SIG-M5 (cell line): ENCODE data around the gene UNC13D.

Source experiments
- DNase-seq: peaks from one replicate; lab custom pipeline; 2025; lab: John Stamatoyannopoulos, UW

Gene UNC13D

DNA sequence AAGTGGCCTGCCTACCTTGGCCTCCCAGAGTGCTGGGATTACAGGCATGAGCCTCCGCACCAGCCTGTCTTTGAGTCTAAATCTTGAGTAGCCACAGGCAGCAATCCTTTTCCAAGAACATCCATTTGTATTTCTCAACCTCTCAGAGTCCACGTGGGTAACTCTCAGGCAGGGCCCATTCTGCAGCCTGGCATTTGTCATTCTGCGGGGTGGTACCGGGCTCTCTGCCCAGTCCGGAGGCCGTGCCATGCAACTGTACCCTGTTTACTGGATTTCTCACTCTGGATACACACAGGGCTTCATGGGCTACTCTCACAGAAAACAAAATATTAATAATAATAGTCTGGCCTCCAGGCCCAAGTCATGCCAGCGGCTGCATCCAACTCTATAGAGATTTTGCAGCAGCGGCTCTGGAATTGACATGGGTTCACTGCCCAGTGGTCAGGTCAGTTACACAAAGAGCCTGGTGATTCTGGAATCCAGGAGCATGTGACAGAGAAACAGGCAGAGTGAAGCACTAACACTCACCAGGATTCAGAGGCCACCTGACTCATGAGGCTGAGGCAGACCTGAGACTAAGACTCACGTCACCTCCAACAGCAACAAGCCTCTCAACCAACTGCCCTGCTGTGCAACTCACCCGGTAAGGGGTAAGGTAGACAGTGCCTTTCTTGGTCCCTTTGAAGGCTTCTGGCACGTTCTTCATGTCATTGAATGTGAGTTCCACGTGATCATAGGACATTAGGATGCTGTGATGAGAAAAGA is 6.9 kb upstream of the UNC13D start:
- no peak for DNase-seq

DNA sequence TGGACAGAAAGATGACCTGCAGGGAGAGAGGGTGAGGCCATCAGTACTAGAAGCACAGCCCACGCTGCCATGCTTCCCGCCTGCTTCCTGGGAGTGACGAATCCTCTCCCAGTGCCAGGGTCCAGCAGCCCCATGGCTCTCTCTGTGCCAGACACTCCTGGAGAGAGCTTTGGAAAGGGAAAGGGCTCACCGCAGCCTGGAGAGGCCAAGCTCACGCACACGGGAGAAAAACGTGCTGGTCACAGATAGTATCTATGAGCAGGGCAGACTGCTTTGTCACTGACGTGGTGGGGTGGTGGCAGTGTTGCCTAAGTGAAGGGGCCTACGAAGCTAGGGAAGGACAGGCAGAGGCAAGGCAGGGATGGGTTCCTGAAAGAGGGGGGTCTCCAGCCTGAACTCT is 5.5 kb upstream of the UNC13D start:
- no peak for DNase-seq

DNA sequence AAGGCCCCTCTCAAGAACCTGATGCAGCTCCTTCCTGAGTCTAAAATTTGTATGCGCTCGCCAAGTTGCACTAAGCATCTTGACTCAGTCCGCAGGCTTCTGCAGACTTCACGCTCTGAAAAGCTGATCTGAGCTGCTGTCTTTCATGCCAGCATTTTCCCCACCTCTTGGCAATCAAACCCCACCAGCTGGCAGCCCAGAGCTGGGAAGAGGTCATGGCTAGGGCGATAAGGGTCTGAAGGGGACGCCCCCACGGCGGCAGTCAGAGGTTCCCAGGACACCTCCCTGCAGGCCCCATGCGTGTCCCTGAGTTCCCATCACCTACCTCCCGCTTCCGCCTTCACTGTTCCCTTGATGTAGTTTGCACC is 5.1 kb upstream of the UNC13D start:
- no peak for DNase-seq

DNA sequence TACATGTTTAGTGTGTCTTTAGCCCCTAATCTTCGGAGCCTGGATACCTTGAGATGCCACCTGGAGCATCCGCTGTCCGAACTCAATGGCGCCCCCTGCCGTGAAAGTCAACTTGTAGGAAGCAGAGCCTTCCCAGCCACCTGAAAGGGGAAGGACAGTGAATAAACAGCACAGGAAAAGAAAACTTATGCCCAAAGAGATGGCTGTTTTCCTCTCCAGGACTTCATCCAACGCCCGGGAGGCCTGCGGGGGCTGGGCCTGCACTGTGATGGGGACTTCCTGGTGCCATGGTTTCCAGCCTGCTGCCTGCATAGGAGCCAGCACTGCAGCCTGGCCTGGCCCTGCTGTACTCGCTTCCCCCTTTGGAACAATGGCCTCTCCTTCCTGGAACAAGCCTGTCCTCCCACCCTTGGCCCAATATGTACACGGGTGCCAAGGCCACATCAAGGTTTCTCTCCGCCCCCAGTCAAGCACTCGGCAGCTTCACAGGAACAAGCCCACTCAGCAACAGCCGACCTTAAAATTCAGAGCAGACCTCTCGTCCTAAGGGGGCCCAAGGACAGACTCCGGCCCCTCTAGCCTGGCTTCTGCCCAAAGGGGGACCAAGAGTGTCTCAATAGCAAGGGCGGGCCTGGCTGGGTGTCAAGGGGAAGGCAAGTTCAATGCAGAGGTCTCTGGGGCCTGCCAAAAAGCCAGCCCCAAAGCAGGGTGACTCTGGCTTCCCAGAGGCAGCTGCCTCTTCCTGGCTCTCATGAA is 4.5 kb upstream of the UNC13D start:
- no peak for DNase-seq

DNA sequence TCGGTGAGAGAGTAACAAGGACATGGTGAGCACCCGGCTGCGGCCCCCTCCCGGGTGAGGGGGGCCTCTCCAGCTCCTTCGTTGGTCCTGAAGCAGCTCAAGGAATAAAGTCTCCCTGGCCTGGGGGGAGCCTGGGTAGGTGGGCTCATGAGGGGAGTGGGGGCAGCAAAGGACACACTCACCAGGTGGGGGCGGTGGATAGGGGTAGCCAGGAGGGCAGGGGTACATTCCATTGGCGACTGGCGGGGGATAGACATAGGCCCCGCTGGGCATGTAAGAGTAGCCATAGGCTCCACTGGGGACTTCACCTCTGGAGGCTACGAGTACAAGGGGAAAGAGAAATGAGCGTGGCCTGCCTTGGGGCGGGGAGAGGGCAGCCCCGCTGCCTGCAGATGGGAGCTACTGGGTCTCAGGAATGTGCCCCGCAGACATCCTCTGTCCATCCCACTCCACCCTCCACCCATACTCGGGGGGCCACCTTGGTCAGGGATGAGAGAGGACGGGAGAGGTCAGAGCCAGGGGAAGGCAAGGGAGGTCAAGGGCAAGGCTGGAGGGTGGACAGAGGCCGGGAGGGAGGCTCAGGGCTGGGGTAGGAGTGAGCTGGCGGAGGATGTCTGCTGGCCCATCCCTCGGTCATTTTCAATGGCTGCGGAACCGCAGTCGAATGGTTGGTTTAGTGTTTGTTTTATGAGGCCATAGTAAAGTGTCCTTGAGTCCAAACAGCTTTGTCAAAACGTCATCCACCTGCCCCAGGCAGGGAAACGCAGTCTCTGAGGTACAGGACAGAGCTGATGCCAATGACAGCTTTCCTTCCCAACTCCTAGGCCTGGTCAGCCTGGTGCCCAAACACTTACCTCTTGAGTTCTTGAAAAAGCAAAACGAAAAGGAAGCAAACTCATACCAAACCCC is 3.7 kb upstream of the UNC13D start:
- no peak for DNase-seq

DNA sequence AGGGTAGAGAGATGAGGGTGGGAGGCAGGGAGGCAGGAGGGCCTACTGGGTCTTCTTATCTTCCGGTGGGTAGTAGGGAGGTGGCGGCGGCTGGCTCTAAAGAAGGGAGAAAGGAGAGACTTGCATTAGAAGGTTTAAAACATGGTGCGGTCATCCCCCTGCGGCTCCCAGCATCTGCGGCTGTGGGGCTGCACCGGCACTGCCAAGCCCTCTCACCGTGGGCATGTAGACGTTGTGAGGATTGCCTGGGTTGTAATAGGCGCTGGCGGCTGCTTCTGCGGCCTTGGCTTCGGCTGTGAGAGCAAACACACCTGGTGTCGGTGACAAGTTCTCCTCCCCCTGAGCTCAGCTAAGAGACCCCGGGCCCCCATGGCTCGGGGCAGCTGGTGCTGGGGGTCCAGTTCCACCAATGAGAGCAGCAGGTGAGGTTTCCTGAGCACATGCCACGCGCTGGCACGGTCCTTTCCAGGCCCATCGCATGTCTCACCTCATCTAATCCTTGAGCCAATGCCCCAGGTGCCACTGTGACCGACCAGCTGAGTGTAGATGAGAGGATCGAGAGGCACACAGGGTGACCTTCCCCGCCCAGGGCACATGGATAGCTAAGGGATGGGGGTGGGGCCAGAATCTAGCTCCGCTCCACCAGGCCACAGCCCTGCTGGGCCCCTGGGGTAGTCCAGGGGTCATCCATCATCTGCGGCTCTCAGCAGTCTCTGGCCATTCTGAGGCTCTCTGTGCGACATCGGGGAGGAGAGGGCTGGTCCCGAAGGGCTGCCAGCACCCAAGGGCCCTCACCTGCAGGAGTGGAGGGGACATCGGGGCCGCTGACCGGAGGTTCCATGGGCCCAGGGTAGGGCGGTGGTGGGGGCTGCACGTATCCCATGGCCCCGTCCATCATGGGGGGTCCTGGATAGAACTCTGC is 2.7 kb upstream of the UNC13D start:
- DNase-seq, result no peak

DNA sequence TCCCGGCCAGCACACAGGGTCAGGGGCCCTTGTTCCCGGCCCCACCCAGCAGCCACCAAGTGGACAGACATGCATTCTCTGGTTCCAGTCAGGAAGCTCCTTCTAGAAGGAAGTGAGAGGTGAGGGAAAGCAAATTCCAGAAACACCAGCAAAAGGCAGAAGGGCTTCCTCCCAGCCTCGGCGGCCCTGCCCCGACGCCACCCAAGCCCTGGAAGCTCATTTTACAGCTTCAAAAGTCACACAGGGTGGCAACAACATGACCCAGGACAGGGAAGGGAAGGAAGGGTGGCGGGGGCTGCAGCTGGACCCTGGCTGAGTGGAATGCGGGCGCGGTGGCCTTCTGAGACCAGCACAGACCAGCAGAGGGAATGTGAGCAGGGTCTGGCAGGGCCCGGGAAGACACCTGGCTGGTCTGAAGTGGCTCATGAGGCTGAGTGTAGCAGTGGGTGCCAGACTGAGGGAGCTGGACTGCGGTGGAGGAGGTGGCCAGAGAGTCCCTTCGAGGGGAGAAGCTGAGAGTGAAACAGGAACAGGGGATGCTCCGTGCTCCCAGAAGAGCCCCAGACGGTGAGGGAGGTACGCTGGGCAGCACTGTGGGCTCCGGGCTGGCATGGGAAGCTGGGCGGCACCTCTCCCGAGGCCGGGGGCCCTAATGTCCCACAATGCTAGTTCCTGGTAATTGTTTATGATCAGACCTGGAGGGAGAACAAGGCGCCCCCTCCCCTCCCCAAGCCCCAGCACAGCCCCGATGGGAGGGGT is 1.9 kb upstream of the UNC13D start:
- no peak for DNase-seq

DNA sequence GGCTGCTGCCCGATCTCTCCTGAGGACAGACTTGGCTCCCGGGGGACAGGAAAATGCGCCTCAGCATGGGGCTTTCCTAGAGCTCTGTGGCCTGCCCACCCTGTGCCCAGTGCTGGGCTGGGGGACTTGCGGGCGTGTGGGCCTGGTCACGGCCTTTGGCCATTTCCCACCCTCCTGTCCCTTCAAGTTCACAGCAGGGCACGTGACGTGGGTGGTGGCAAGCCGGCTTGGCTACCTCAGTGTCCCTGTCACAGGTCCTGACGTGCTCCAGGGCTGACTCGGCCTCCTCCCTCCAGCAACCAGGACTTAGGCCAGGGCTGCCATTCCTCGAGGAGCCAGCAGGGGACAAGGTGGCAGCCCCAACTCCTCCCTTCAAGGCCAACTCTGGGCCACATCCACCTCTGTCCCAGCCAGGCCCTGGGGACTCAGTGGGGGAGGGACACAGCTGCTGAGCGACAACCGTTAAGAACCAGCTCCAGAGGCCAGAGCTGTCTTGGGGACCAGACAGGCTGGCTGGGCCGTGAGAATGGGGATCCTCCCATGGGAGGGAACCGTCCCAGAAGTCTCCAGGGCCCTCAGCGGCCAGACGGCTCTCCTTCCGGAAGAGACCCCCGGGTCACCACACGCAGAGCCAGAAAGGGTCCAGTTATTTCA is 981 bp upstream of the UNC13D start:
- no peak for DNase-seq

DNA sequence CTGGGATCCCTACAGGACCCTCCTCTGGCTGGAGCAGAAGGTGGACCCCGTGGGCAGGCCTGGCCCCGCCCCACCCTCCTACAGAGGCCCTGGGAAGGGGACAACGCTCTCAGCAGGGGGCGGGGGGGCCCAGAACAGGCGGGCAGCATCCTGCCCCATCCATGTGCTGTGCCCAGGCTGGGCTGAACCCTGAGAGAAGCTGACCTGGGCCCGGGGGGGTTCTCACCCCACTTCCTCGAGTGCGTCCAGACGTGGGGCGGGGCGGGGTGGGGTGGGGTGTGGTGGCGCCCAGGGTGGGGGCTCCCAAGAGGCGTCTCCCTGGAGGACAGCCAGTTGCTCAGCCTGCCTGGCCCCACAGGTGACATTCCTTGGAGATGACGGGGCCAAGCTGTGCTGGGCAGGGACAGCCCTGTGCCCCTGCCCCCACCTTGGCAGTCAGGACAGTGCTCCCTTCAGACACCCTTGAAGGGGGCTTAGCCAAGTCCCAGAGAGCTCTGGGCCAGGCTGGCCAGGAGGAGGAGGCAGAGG is 390 bp upstream of the UNC13D start:
- DNase-seq, result no peak

DNA sequence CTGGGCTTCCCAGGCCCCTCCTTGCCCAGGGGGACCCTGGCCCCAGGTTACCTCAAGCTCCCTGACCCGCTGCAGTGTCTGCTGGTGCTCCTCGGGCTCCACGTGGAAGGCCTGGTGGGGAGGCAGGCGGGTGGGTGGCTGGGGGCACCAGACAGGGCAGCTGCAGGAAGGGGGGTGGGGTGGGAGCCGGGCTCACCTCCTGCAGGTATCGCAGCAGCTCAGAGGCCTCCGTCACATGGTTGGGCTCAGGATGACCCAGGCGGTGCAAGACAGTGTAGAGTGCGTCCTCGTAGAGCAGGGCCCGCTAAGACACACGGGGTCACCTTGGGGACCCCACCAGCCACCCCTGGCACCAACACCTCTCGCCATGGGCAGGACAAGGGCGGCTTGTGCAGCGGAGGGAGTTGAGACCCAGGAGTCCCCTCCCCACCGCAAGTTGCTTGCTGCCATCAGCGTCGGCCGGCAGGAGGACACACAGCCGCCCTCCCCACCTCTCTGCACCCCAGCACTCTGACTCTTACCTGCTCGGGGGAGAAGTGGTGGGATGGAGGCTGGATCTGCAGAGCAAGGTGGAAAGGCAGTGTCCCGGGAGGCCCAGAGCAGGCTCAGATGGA is 1.1 kb downstream of the UNC13D start:
- DNase-seq, result no peak

DNA sequence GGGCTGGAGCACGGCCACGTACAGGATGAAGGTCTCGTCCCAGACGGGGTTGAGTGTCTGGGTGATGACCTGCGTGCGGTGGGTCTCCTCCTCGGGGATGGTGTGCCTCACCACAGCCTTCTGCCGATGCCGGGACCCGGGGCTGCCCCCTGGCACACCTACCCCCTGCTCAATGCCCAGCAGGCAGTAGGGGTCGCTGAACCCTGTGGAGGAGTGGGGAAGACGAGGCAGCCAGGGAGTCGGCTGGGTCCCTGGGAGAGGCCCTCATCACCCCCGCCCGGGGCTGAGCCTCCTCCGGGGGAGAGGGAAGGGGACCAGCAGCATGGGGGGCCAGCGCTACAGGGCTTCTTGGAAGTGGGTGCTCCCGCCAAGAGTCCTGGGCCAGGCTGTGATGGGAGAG is 1.8 kb downstream of the UNC13D start:
- DNase-seq, result no peak

DNA sequence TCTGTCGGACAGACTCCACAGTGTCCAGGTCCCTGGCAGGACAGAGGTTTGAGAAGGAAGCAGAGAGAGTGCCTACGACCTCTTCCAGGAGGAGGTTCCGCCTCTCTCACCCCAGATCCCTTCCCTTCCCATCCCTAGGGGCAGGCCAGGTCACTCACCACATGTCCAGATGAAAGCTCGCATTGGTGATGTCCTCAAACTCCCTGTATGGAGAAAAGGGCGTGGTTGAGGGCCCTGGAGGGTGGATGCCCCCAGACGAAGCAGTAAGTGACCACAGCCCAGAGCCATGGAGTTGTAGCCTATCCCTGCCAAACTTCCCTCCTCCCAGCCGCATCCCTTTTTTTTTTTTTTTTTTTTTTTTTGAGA is 3.4 kb downstream of the UNC13D start:
- DNase-seq, result no peak

DNA sequence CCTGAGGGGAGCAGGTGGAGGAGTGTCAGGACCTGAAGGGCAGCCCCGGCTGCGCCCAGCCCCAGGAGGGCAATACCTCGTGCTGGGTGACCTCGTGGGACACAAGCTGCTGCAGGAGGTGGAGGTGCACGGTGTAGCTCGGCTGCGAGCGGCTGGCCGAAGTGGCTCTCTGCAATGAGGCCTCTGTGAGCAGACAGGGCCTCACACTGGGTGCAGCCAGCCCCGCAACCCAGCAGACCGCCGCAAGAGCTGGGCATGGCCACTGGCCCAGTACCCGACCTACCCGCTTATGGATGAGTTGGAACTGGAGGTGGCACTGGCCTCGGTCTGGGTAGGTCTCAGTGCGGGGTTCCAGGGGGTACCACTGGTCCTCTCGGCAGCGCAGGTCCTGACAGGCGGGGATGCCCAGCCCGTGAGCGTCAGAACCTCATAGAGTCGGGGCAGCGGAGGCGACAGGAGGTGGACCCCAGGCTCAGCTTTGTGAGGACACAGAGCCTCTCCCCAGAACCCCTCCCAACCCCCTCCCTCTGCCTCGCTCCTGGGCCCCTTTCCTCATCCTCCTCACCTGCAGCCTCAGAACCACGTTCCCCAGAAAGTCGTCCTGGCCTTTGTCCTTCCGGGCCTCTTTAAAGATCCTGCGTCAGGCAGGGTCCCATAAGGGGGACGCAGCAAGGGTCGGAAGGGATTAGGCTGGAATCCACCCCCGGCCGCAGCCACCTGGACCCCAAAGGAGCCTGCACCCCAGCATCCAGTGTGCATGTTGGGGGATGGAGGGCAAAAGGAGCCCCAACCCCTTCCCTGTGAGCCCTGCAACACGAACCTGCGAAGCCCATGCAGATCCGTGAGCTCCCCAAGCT is 4.0 kb downstream of the UNC13D start:
- no peak for DNase-seq

DNA sequence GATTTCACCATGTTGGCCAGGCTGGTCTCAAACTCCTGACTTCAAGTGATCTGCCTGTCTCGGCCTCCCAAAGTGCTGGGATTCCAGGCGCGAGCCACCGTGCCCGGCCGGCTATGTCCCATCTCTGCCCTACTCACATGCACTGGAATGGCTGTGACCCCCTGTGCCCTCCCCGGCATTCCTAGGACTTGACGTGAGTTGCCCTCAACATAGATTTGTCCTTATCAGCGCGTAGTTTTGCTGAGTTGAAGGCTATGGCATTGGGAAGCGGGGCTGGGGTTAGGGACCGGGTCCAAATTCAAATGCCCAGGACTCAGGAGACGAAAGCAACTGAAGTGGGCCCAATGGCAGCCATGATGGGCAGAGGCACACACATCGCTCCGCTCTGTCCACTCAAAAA is 5.8 kb downstream of the UNC13D start:
- DNase-seq, result no peak

DNA sequence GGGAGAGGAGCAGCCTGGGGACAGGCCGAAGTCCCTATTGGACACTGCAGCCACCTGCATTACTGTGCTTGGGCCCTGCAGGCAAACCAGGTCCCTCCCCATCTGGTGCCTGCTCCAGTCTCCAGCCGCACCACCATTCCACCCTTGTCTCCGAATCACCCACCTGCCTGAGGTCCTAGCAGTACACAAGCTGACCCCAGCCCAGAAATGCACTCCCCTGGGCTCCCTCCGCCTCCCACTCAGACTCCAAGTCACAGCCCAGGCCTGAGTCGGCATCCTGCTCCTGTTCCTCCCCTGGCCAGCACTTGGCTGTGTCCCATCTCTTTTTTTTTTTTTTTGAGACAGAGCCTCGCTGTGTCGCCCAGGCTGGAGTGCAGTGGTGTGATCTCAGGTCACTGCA is 6.3 kb downstream of the UNC13D start:
- DNase-seq, result no peak

DNA sequence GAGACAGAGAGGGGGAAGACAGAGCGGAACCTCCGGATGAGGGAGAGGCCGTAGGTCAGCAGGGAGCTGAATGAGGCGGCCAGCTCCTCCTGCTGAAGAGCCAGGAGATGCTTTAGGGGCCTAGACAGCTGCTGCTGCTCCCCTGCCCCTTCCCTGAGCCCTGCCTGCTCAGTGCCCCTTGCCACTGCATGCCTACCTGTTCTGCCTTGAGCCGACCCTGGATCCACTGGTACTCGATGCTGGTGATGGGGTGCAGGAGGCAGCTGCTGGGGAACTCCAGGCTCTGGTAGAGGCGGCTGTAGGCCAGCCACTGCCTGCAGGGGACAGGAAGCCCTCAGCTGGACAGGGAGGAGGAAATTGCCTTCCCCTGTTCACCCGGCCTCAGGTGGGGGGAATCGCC is 7.6 kb downstream of the UNC13D start:
- no peak for DNase-seq

DNA sequence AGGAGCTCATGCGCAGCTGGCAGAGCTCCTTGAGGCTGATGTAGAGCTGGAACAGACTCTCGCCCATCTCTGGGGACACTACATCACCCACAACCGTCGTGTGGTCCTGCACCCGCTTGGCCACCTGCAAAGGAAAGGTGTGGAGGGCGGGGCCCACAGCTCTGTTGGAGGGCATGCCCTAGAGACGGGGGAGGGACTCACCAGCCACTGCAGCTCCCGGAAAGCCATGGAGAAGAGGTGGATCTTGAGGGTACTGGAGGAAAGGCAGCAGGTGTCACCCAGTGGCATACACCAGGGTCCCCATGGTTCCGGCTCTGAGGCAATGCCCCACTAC is 8.6 kb downstream of the UNC13D start:
- no peak for DNase-seq

DNA sequence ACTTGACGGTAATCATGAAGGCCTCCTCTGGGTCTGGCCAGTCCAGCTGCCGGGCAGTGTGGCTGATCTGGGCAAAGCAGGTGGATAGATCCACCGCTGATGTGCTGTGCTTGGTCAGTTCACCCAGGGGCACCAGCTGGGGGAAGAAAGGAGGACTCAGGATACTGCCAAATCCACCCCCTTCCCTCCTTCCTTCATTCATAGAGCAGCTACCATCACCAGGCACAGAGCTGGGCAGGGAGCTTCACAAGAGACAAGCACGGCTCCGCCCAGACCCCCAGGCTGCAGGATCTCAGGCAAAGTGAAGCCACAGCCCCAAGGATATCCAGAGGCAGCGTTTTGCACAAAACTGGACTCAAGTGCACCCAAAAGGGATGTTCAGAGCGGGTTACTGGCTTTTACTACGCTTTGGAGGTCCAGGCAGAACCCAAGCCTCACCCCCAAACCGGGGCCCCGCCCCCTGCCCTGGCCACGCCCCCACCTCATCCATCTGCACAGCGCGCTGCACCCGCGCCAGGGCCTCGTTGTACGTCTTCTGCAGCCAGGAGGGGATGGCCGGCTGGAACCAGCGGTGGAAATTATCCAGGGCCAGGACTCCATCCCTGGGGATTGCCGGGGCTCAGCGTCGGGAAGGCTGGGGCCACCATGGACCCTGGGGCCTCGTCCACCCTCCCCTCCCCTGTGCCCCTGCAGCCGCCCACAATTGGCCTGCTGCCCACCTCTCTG is 9.1 kb downstream of the UNC13D start:
- DNase-seq, result no peak
